ENCODE data around the gene AQP9.

Gene AQP9

GRCh38 chr15:58224068-58224467, 85.9 kb downstream of the AQP9 start:
- no peak for DNase-seq (ENCODE audit: low read depth in 2 of 2)

DNA sequence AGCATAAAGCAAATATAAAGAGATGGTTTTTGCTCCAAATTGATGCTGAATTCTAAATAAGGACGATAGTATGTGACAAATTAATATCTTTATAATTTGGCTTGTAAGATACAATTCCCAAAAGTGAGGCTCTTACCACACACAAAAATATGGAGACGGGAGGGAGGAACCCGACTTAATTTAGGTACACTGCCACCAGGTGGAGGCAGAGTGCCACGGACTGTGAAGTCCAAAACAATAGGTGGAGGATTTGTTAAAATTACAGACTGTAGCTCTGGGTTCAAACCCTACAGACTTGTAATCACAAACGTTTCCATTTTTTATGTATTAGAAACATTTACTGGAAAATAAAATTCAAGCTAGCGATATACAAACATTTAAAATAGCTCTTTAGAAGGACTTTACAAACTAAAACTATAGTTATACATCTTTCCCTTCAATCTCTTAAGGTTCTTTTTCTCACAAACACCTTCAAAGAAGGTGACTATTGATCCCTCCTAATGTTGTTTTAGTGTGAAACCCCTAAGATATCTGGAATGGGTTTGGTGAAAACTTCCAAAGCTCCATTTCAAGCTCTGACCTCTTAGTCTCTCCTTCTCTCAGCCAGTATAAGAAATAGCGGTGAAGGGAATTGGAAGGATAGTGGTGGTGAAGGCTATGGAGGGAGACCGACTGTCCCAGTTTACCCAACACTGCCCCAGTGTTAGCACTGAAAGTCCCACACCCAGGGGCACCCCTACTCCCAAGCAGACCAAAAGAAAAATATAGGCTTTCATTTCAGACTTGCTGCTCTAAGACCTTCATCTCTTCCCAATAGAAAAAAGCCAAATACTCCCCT, 89.7 kb downstream of the AQP9 start:
- peak; percentile 28 to 56 for DNase-seq (ENCODE audit: low read depth in 2 of 2)

DNA sequence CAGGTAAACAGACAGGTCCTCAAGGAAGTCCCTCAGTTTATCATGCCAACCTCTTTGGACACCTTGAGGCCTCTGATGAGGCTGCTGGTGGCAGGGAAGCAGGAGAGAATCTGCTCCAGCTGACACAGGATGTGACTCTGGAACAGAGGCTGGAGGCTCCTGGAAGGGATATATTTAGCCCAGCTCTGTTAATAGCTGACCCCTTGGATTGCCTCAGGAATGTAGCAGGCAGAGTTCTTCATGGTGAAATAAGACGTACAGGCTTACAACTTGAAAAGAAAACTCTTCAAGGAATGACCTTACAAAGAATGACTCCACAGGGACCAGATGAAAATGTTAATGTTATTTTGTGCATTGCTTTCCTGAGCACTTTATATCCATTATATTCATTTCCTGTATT, 90.5 kb downstream of the AQP9 start:
- DNase-seq (ENCODE audit: low read depth in 2 of 2), result no peak

DNA sequence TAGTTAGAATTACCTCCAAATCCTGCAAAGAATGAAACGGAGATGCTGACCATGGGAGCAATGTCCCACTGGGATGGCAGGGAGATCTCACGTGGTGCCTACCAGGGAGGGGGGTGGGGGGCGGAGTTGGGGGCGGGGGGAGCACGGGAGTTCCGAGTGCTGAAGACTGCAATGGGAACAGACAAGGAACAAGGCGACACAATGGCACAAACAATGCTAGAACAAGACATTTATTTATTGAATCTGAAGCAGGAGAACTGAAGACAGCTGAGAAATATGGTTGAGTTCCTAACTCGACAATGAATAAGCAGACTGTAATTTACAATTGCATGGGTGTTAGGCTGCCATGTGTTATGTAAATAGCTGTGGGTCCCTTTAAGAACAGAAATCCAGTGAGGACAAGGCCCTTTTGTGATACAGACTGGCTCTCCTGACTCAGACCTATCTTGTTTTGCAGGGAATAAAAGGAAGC, 91.2 kb downstream of the AQP9 start:
- no peak for DNase-seq (ENCODE audit: low read depth in 2 of 2)

DNA sequence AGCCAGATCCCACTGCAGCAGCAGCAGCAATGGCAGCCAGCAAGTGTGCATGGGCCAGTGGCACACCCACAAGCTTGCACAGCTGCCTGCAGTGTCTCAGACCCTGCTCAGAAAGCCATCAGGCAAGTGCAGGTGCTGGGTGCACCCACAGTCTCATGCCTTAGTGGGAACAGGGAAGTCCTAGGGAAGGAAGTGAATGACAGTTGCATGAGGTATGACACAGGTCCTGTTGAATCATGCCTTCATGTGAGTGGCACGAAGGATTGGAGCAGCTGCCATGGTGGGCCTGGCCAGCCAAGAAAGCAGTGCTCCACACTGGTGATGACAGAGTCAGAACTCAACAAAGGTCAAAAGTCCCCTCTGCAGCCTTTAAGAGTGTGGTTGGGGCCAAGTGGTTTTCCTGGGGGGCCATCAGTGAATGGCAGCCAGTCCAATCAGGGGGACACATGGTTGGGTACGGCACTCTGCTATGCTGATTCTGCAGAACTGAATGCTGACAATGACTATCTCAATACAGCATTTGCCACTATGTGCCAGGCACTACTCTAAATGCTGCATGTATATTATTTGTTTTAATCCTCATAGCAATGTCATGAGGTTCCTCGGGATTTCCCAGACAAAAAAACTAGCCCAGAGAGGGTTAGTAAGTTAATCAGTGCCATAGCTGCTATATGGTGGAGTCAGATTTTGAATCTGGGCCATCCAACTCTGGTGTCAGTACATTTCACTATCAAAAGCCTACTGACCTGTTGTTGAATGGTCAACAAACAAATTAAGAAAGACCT, 94.3 kb downstream of the AQP9 start:
- no peak for DNase-seq (ENCODE audit: low read depth in 2 of 2)

DNA sequence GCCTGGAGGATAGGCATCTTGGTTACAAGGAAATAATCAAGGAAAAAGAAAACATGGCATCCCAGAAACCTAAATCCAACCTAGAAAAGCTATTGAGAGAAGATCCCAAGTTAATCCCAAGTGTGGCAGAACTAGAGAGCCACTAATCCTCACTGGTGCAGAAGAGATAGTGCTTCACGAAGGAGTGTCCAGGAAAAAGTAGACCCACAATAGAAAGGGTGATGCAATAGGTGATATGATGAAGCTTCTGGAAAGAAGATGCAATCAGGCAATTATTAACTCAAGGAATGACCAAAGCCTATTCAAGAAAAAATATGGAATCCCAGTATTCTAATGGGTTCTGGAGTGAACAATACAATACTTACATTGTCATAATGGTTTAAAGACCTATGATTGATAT, 95.2 kb downstream of the AQP9 start:
- no peak for DNase-seq (ENCODE audit: low read depth in 2 of 2)

Measured in stimulated activated CD4-positive, alpha-beta T cell treated with anti-CD3 and anti-CD28 coated beads, Interleukin-15, amount 100 ng/mL, for 48 hours (primary cell).